ENCODE results near the gene MSX1.
A peak's percentile ranks its signal among the peaks of the same experiment; 100 is the strongest.
"Not testable (repeated sequence)": the region's sequence is repeated elsewhere in the genome, so short reads cannot be mapped to it uniquely, and the experiment has no call there.

The MSX1 gene

DNA sequence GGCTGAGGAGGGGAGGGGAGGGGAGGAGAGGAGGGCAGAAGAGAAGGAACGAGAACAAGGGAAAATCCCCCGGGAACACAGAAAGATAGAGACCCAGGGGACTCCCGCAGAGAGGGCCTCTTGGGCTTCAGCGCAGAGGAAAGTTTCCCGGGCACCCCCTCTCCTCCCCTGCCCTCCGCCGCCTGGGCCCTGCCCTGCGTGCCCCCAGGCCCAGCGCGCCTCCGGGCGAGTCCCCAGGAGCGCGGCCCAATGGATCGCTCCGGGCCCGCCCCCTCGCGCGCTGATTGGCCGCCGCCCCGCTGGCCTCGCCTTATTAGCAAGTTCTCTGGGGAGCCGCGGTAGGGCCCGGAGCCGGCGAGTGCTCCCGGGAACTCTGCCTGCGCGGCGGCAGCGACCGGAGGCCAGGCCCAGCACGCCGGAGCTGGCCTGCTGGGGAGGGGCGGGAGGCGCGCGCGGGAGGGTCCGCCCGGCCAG is at the start of gene MSX1:
Gene MSX1 (plus strand): TSS at position 341 of the 474 bp plus-strand sequence. CDS start 235 bp downstream, outside the sequence.
- DNase-seq: peak; percentile 37

DNA sequence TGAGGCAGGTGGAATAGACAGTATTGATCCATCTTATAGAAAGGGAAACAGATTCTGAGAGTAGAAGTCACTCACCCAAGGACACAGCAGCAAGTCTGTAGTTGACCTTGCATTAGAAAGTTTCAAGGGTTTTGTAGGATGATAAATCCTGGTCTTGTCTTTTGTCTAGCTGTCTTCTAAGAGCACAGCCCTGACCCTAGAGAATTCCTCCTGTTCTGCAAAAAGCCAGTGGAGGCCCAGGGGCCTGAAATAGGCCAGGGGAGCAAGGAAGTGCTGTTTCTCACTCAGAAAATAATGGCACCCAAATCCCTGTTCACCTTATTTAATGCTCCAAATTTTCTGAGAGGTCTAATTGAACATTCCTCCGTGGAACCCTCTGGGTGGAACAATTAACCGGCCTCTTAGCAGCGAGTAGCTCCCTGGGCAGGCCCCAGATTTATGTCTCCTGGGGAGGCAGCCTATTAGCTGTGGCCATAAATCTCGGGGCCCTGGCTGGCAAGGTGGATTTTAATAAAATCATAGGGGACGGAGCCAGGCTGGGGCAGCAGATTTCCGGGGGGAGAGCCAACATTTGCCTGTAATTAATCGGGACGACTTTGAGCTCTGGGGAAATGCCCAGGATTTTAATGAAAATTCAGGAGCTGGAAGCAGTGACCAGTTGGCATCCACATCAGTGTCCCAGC is 49.2 kb upstream of the MSX1 start:
- no peak for DNase-seq

DNA sequence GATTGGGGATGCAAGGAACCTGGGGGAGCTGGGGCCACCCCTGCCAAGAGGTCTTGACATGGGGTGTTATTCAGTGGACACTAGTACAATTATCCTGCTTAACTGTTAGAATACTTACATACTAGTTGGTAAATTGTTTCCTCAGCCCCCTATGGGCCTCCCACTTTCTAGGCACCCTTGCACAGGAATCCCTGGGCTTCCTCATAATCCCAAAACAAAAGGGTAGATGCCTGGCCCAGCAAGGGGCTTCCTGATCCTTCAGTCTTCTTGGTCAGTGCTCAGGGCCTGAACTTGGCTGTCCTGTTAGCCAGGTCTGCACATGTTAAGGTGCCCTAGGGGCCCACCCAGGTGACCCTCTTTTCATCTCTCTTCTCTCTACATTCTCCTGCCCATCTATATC is 48.7 kb upstream of the MSX1 start:
- DNase-seq: no peak

DNA sequence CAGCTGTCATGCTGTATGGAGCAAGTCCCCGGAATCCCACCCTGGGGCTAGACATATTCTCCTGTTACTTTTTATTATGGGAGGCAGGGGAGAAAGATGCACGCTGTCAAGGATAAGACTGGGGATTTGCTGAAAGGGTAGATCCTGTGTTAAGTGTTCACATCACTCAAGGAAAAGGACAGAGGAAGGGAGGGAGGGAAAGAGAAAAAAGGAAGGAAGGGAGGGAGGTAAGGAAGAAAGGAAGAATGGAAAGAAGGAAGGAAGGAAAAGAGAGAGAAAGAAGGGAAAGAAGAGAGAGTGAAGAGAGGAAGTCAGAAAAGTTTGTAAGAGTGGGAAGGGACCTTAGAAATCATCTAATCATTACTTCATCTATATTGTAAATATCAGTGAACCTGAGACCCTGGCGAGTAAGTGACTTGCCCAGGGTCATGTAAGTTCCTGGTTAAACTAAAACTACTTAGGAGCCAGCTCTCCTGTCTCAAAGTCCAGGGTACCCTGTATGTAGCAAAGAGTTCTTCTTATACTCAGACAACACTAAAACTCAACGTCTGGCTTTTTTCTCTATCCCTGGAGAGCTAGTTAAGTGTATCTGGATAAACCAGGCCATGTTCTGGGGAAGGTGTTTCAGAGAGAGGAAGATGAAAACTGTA is 47.2 kb upstream of the MSX1 start:
- no peak for DNase-seq

DNA sequence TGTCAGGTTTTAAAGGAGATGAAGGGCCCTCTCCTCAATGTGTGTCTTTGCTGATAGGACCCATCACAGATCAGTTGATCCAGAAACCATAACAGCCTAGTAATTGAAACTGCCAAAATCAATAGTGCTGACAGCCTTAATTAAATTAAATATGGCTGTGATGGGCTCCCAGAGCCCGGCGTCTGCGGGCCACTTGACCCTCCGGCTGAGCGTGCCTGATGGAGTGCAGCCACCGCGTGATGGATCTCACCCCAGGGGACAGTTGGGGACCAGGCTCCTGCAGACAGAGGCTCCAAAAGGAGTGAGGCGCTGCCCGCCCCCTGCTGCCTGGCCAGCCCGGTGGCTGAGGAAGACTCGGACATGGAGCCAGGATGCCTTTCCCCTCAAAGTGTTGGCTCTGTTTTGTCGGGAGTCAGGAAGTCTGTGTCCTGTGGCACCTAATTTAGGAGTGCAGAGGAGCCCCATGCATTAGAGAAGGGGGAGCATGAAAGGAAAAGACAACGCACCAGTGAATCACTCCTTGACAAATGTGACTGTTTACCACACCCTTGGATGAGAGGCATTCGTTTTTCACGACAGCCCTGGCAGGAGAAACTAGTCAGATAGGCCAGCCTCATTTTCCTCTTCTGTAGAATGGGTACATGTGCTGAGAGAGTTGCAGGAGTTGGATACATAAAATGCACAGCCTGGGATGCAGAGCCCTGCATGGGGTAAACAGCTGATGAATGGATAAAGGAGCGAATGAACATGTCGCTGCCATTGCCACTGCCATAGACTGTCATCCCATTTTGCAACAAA is 40.9 kb upstream of the MSX1 start:
- DNase-seq: no peak

DNA sequence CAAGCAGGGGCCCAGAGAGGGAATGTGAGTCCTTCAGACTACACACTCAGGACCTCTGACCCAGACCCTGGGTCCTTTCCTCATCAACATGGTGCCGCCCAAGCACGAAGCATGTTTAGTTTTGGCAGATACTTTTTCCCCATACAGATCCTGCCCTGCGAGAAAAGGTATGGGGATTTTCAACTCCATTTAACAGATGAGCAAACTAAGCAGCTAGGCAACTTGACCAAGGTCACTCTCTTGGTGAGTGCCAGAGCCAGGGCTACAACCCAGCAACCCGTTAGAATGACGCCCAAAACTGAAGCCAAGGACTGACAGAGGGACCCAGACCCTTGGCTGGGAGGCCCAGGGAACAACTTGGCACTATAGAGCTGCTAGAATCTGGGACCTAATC is 40.3 kb upstream of the MSX1 start:
- no peak for DNase-seq

DNA sequence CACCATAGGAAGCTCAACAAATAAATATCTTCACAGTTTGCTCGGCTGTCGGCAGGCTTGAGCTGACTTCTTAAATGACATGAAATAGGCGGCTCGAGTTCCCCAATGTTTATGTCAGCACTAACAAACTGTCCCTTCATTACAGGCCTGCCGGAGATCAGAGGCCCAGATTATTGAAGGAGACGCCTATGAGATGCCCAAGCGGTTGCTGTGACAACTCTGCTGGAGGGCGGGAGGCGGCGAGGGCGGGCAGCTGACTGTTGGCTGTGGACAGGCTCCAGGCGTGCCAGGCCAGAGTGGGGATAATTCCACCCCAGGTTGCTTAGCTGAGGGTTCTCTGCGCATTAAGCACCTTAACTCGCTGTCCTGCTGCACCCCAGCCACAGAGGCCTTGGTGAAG is 39.2 kb upstream of the MSX1 start:
- DNase-seq: no peak

DNA sequence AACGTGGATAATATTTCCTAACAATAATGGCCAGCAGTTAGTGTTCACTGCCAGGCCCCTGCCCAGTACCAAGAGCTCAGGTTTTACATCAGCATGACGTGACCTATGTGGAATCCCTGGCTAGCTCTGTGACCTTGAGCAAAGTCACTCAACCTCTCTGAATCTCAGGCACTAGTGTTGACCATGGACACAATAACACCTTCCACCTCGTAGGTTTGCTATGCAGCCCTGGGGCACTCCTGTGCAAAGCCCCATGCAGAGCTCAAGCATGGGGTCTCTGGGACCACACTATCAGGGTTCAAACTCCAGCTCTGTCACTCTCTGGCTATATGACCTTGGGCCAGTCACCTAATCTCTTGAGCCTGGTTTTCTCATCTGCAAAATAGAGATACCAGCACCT is 38.7 kb upstream of the MSX1 start:
- no peak for DNase-seq

DNA sequence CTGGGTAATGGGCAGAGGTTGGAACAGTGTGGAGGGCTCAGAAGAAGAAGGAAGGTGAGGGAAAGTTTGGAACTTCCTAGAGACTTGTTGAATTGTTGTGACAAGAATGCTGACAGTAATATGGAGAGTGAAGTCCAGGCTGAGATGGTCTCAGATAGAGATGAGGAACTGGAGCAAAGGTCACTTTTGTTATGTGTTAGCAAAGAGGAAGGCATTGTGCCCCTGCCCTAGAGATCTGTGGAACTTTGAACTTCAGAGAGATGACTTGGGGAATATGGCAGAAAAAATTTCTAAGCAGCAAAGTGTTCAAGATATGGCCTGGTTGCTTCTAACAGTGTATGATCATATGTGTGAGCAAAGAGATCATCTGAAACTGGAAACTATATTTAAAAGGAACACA is 37.9 kb upstream of the MSX1 start:
- no peak for DNase-seq

DNA sequence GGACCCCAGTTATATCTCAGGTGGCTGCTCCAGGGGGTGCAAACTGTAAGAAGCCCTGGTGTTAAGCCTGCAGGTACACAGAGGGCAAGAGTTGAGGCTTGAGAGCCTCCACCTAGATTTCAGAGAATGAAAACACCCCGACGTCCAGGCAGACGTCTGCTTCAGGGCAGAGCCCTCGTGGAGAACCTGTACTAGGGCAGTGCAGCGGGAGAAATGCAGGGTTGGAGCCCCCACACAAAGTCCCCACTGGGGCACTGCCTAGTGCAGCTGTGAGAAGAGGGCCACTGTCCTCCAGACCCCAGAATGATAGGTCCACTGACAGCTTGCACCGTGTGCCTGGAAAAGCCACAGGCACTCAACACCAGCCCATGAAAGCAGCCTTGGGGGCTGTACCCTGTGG is 37.2 kb upstream of the MSX1 start:
- not testable (repeated sequence) for DNase-seq

DNA sequence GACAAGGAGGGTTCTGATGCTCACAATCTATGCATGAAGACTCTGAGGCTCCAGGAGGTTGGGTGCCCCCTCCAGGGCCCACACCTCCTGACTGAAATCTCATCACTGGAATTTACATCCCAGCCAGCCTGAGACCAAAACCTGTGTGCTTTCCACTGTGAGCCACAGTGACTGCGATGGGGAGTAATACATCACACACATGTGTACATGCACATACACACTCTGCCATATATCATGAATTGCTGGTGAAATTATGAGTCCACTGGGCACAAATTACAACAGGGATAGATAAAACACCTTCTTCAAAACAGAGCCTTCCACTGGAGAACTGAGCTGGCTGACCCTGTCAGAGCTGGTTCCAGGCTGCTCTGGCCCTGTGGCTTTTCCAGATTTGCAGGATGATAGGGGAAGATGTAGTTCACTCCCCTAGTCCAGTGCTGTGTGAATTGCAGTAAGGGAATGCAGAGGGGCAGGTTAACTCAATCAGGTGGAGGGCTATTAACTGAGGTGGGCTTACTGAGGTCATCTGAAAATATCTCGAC is 35.8 kb upstream of the MSX1 start:
- no peak for DNase-seq

DNA sequence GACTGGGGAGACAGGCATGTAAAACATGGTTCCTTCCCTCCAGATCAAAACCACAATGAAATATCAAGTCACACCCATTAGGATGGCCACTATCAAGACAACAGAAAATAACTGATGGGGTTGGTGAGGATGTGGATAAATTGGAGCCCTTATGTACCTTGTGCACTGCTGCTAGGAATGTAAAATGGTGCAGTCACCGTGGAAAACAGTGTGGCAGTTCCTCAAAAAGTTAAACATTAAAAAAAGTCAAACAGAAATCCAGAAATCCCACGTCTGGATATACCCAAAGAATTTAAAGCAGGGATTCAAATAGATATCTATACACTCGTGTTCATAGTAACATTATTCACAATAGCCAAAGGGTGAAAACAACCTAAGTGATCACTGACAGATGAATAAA is 35.2 kb upstream of the MSX1 start:
- no peak for DNase-seq

DNA sequence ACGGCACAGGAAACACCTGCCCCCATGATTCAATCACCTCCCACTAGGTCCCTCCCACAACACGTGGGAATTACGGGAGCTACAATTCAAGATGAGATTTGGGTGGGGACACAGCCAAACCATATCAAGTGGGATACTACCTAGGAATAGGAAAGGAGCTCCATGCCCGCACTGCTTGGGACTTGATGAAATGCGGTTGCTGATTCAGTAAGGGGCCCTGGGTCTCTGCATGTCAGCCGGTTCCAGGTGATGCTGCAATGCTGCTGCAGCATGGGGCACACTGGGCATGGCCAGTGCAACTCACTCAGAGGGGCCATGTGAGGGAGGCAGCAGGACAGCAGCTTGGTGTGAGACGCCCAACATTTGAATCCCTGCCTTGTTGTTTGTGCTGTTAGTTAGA is 34.0 kb upstream of the MSX1 start:
- no peak for DNase-seq

DNA sequence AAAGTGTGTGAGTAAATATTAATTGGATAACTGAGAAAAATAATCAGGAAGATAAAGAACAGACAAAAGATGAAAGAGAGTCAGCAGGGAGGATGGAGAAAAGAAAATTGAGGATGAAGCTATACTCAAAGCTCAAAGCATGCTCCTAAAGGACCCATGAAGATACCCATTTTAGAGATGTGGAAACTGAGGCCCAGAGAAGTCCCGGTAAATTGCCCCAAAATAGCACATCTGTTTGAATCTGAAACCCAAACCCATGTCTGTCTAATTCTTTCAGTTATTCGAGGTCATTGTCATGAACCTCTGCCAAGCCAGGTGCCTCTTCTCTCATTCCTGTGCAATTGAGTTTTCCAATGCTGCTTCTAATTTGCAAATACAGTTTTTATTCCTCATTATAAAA is 29.6 kb upstream of the MSX1 start:
- no peak for DNase-seq

DNA sequence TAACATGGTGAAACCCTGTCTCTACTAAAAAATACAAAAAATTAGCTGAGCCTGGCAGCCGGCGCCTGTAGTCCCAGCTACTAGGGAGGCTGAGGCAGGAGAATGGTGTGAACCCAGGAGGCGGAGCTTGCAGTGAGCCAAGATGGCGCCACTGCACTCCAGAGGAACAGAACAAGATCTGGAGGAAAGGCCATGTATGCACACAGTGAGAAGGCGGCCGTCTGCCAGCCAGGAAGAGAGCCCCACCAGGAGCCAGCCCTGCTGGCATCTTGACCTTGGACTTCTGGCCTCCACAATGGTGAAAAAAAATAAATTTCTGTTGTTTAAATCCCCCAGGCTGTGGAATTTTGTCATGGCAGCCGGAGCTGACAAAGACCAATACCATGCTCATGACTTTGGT is 28.2 kb upstream of the MSX1 start:
- no peak for DNase-seq

DNA sequence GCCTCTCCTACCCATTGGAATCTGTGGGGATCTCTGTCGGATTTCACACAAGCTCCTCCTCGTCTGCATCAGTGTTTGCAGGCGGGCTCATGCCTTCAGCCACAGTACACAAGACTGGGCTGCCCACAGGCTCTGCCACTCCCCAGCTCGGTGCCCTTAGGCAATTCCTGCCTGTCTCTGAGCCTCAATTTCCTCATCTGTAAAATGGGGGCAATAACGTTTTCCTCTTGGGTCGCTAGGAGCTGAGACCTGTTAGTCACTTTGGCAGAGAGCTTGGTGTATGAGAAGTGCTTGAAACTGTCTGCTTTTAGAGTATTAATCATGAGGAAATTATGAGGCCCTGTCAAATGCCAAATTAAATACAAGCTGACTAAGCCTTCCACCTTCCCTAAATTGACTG is 27.6 kb upstream of the MSX1 start:
- DNase-seq: no peak

DNA sequence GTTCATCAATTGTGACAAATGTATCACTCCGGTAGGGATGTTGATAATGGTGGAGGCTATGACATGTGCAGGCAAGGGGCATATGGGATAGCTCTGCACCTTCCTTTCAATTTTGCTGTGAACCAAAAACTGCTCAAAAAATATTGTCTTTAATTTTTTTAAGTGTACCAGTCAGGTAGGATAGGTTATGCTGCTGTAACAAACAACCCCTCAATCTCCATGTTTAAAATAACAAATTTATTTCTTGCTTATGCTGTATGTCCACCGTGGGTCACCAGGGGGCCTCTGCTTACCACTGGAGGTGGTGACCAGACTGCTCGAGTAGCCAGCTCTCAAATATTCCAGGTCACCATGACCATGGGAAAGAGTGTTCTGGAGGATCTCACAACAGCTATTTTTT is 23.4 kb upstream of the MSX1 start:
- no peak for DNase-seq

DNA sequence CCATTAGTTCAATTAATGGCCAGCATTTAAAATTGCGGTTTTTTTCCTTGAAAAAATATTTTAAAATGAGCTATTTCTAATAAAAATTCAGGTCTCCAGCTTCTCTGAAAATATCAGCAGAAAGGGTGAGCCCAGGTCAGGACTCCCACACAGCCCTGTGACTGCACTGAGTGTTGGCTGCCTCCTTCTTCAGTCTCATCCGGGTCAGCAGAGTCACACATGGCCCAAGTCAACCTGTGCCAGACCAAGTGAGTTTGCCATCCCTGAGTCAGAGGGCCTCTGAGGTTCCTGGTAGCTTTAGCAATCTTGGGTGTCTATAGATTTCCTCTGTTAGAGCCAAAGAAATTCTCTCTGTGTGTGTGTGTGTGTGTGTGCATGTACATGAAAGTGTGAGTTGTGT is 22.1 kb upstream of the MSX1 start:
- DNase-seq: no peak

DNA sequence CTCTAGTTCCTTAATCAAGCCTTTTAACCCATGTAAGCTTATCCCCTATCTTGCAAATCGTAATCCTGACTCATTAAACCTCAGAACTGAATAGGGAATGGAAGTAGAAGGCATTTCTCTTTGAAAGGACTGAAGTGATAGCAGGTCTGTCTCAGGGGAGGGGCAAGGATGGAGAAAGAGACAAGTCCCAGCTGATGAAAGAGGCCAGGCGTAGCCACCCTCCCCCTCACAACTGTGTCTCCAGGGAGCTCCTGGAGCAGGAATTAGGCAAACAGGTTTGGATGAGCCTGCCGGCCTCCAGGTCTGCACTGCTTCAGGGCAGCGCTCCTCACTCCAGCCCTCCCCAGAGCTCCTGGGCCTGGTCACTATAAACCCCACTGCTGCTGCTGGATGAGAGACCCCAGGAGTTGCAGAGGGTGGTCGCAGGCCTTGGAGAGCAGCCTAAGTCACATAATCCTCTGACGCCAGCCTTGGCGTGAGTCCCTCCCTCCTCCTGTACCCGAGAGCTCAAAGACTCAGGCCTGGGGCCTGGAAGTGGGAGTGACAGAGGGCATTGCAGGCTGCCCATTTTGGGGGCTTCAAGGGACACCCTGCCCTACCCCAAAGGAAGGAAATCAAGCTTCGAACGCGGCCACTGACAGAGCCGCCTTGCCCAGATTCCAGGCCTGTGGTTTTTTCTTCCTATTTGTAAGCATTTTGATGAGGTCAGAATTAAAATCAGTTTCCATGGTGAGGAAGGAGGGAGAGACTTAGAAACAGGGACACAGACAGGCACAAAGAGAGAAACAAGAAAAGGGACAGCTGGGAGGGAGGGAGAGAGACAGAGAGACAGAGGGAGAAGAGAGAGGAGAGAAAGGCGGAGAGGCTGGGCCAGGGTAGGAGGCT is 21.2 kb upstream of the MSX1 start:
- no peak for DNase-seq

DNA sequence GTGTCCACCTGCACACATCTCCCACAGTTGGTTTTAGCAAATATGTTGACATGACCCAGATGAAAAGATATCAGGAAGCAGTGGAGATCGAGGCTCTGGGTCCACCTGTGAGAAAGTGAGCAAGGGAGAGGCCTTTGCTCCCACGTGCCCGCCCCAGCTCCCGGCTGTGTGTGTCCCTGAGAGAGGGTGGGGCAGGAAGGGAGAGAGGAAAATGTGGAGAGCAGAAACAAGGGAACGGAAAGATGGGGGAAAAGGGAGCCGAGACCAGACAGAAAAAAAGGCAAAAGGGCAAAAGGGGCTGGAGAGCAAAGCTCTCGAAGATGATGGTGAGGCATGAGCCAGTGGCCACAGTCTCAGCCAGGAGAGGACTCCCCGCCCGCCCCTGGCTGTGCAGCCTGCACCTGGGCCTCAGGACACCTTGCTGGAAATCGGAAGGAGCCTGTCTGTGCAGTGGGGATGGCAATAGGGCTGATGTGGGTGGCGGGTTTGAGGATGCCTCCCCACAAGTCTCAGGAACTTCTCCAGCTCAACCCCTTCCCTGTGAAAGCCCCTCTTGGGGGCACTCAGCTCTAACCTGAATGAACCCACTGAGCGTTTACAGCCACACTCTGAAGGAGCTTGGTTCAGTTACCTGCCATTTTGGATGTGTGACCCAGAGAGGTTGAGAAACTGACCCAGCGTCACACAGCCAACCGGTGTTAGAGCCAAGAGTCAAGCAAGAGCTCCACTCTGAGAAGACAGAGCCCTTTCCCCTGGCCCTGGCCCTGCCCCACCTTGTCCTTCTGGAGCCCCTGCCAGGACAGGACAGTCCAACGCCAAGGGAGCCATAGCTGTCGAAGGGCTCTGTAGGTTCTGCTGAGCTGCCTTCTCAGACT is 20.3 kb upstream of the MSX1 start:
- no peak for DNase-seq

DNA sequence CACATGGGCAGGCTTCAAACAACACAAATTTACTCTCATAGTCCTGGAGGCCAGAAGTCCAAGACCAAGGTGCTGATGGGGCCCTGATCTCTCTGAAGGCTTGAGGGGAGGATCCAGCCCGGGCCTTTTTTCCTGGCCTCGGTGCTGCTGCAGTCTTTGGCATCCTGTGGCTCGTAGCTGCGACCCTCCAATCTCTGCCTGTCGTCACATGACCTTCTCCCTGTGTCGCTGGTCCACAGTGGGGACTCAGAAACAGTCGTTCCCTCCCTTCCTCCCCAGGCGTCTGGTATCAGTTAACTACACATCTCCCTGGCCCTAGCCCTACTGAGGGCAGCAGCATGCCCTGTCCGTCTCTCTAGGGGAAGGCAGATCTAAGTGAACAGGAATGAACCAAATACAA is 19.1 kb upstream of the MSX1 start:
- DNase-seq: no peak

DNA sequence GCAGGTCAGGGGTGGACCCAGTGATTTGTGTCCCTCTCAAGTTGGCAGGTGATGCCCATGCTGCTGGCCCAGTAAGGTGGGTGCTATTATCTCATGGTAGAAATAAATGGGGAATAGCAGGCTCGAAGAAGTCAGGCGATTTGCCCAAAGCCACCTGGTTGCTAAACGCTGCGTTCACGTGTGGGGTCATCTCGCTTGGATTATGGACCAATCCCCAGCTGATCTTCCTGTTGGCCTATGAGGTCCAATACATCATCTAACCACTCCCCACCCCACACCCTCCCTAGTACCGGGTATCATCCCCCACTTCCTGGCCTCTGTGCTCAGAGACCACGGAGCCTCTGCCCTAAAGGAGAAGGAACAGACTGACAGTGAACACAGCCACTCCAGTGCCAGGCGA is 18.3 kb upstream of the MSX1 start:
- DNase-seq: no peak

Measured in CD4-positive, alpha-beta T cell treated with Interleukin-17A for 1 hour (primary cell).